Activated CD8-positive, alpha-beta memory T cell treated with anti-CD3 and anti-CD28 coated beads for 48 hours (primary cell): Measurements from ENCODE around the gene ARAP2.

ENCODE experiments used
- DNase-seq, 3 experiments: peaks; one replicate each; pipeline ENCODE4 v3.0.0-alpha.2; 2020; ENCODE audit warnings: low read depth in 2 of 3, low spot score in 2 of 3

The ARAP2 gene

GRCh38 chr4:36267486-36268268 lies 23.4 kb upstream of the ARAP2 start:
- DNase-seq: no peak

DNA sequence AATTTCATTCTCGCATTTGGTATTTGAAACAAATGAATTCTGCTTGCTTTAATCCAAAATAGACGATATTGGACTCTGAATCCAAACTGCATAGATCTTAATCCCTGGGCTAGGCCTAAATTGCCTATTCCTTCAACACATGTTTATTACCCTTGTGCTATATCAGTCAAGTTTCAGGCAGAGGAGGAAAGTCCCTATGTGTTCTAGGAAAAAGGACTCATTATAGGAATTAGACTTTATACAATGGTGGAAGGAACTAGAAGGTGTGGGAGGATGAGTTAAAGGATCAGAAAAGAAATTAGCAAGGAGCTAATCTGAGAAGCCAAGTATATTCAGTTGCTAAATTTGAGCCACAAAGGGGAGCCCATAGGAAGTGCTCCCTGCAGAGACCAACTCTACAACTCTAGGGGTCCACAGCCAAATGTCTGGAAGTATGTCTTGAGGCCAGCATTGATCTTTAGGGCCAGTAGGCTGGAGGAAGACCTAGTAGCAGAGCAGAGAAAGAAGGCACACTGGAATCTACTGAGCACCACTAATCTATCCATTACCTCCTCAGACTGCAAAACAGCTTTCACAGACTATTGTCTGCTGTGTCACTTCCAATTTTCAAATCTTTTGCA lies 20.0 kb upstream of the ARAP2 start:
- DNase-seq: no peak

- no peak for DNase-seq
Observed at GRCh38 chr4:36260731-36261130, 16.4 kb upstream of the ARAP2 start.

- no peak for DNase-seq
Observed at GRCh38 chr4:36256398-36256891, 12.1 kb upstream of the ARAP2 start.

- DNase-seq: no peak
Observed at GRCh38 chr4:36255577-36255976, 11.3 kb upstream of the ARAP2 start.

- no peak for DNase-seq
Observed at GRCh38 chr4:36254371-36254770, 10.1 kb upstream of the ARAP2 start.

- DNase-seq: no peak
Observed at GRCh38 chr4:36251983-36252382, 7.7 kb upstream of the ARAP2 start.

DNA sequence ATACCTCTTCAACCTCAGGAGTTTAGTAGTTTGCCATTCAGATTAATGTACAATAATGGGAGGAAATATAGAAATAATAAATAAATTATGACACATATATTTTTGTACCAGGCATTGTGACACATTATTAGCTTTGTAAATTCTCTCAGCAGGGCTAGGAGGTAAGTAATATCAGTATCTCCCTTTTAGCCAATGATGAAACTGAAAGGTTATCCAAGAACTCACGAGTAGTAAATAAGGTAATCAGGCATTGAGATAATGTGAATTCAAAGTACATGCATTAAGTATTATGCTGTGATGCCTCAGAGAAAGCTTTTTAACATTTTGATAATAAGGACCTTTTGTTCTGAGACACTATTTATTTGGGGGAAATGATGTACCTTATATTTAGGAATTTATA lies 5.3 kb upstream of the ARAP2 start:
- no peak for DNase-seq

- DNase-seq: peak in 2 of 3 experiments; percentile 23 to 26
Observed at GRCh38 chr4:36243355-36244256, 708 bp downstream of the ARAP2 start.

DNA sequence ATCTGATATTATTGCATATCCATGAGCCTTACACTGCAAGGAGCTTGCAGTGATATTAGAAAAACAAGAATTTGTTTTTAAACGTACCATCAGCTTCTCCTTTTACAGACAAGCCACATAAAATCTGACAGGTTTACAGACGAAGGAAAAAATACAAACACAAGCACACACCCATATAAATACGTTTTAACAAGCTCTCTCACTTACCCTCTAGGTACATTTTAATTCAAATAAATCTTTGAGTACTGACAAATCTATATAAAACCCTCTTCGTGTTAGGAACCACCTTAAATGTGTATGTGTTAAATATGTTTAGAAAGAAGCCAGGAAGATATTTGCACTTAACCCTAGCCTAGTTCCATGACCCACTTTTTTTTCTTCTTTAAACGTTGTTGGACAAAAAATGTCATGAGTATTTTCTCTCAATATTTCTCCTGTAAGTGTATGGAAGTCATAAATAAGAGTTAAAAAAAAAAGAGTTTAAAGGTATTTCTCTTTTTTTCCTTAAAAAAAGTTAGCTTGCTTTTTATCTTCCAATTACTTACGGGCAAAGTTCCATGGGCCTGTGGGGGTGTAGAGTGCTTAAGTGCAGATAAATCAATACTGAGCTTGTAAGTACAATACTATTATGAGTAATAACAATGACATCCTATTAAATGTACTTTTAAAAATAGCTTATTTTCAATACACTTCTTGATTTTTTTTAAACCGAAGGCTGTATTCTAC lies 1.5 kb downstream of the ARAP2 start:
- DNase-seq: no peak

GRCh38 chr4:36241771-36242170 lies 2.5 kb downstream of the ARAP2 start:
- DNase-seq: no peak

- DNase-seq: no peak
Observed at GRCh38 chr4:36237366-36238313, 6.7 kb downstream of the ARAP2 start.

DNA sequence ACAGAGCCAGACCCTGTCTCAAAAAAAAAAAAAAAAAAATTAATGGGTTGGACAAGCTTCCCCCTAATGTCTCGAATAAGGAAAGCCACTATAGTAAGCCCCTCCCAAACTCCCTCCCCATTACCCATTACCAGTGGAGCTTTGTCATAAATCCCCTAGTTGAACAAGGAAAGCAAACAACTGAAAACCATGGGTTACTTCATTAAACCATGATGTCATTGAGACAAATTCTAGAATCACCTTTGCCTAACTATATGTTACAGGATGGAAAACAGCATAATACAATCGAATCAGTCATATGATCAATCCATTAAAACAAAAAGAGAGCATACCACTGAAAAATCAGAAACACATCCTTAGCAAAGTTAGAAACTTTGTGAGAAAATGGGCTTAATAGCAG lies 8.2 kb downstream of the ARAP2 start:
- no peak for DNase-seq

- no peak for DNase-seq
Observed at GRCh38 chr4:36235306-36235705, 9.0 kb downstream of the ARAP2 start.

DNA sequence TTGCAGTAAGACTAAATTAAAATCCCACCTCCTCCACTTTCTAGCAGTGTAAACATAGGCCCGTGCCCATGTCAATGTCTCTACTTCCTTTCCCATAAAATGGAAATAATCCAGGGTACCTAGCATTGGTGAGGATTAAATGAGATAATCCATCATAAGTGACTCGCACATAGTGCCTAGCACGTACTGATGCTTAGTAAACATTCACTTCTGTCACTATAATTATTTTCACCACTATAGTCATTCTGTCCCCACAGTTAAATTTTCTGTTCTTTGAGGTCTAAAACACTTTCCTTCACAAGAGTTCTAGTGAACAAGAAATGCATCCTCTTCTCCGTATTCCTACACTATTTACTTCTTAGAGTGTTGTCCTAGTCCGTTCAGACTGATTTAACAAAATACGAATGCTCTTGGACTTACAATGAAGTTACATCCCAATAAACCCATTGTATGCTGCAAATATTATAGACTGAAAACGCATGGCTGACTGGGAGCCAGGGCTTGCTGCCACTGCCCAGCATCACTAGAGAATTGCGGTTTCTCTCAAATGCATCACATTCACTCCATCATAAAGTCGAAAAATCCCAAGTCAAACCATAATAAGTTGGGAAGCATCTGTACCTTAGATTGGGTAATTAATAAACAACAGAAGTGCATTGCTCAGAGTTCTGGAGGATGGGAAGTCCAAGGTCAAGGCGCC lies 10.6 kb downstream of the ARAP2 start:
- no peak for DNase-seq

DNA sequence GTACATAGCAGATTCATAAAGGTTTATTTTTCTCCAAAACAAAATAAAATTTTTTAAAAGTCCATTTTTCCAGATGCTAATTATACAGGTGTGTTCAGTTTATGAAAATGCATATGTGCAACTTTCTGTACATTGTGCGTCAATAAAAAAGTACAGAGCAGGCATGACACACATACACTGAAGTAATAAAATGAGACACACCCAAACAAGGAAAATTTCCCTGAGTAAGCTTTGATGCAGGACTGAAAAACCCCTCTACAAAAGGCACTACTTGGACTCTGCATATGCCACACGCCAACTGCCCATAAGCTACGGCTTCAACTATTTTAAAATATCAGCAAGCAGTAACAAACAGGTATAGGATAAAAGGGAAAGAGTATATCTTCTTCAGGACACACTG lies 13.8 kb downstream of the ARAP2 start:
- DNase-seq: no peak

DNA sequence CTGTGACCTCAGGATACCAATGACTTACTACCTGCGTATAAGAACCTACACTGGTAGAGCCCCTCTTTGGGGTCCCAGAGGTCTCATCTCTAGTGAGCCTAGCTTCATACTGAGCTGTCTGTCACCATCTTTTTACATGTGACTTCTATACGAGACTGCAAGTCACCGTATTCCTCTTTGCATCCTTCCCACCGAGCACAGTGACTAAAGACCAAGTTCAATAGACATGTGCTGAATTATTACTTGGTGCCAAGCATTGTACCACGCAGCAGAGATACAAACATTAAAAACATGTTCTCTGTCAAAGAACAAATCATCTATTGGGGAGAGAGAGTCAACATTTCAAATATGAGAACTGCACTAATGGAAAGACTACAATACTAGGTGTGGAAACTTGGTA lies 16.4 kb downstream of the ARAP2 start:
- no peak for DNase-seq

DNA sequence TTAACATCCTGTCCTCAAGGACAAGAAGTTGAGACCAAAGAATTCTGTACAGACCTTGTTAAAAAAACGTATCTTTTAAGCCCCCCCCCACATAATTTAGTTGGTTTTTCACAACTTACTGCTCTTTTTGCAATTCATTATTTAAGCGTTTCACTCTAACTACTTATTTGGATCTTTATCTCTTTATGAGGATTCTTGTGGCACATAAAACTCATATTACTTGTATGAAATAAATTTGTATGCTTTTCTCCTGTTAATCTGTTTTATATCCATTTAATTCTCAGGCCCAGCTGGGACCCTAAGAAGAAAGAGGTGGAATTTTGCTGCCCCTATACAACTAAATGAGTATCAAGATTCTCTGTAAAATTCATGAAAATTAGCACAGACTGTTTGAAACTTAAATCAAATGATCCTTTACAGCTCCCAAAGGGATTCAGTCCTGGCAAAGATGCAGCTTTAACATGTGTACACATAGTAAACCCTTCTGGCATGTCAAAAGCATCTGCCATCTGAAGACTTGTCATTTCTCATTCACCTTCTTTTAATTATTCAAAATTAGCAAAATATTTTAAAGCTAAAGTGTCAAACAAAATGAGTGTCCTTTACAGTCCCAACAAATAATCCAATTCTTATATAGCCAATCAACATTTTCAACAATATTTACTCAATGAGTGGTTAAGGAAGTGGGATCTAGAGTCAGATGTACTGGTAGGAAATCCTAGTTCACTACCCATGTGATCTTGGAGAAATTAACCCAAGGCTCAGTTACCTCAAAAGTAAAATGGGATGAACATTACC lies 17.7 kb downstream of the ARAP2 start:
- DNase-seq: no peak
